GM12872 (cell line): ENCODE measurements around the gene TMEM95.

ENCODE experiments used
- CTCF ChIP-seq: IDR thresholded peaks from 3 replicates; pipeline ENCODE4 v1.5.1; 2011; ENCODE audit warnings: low read depth, mild to moderate bottlenecking, low read length, moderate library complexity; ENCODE audit not compliant: insufficient read depth

Gene TMEM95

GRCh38 chr17:7355053-7355452 is at the start of gene TMEM95:
Gene TMEM95, plus strand, starts transcription at chr17:7355156. Its CDS starts 49 bp downstream, at chr17:7355205.
- no peak for TF ChIP-seq CTCF

GRCh38 chr17:7306911-7307685 is 47.9 kb upstream of the TMEM95 start, which contains the start of gene EIF5A:
Gene EIF5A, plus strand, starts transcription at chr17:7307628. Its CDS starts 2,008 bp downstream, at chr17:7309636.
- no peak for TF ChIP-seq CTCF

- TF ChIP-seq CTCF, result no peak
These were observed 47.0 kb upstream of the TMEM95 start for GRCh38 chr17:7307686-7308624.

GRCh38 chr17:7308625-7309433 is 46.1 kb upstream of the TMEM95 start:
- TF ChIP-seq CTCF, result no peak

- TF ChIP-seq CTCF, result no peak
These were observed 45.3 kb upstream of the TMEM95 start for GRCh38 chr17:7309628-7310027.

GRCh38 chr17:7311110-7311705 is 43.7 kb upstream of the TMEM95 start:
- no peak for TF ChIP-seq CTCF
